Lower leg skin (tissue), 3 donors: Measurements from ENCODE around the gene SBK2.

Source experiments
- CTCF ChIP-seq, 3 donors: fragments of 450-650 bp; IDR thresholded peaks; one replicate each; pipeline ENCODE4 v1.5.1; 2016; ENCODE audit warnings: antibody characterized with exemption in 3 of 3, mild to moderate bottlenecking in 3 of 3, moderate library complexity in 2 of 3
- POLR2A ChIP-seq, 2 donors: fragments of 450-650 bp; IDR thresholded peaks; one replicate each; pipeline ENCODE4 v1.6.1; 2016 to 2017; ENCODE audit warnings: antibody characterized with exemption in 2 of 2, mild to moderate bottlenecking in 1 of 2, moderate library complexity in 1 of 2

- TF ChIP-seq CTCF (IDR thresholded peaks at IDR 0.05), result peak in 1 of 3 donors; percentile 15
- TF ChIP-seq POLR2A (IDR thresholded peaks at IDR 0.05), result no peak
Observed at GRCh38 chr19:55519451-55520311, 17.3 kb downstream of the SBK2 start.
